Body of pancreas (tissue), 4 donors: ENCODE measurements around the gene TM9SF4. TPM values are rescaled to one million over a fixed set of nuclear protein-coding genes. Genes with fewer than 3 reads are reported as not detected.

Source experiments
- ATAC-seq: fragments of 150-250 bp; one replicate; pipeline ENCODE4 v1.9.1; 2016
- DNase-seq, 4 donors: peaks; one replicate each; pipeline ENCODE4 v3.0.0-alpha.2; 2019
- H3K27ac ChIP-seq, 4 donors: fragments of 200-600 bp; sonication (generic); 1 replicate in 3 of 4; 2 replicates in 1 of 4; pipeline versions ENCODE4 v1.5.1 to v1.6.1; 2016 to 2019; ENCODE audit warnings: mild to moderate bottlenecking in 1 of 4, mixed read lengths in 1 of 4, moderate library complexity in 1 of 4
- H3K27me3 ChIP-seq, 2 donors: fragments of 200-600 bp; sonication (generic); one replicate each; pipeline ENCODE4 v1.6.0; 2016; ENCODE audit warnings: mild to moderate bottlenecking in 1 of 2
- H3K36me3 ChIP-seq, 2 donors: fragments of 200-600 bp; sonication (generic); replicated peaks in 1 of 2; 2 replicates each; pipeline ENCODE4 v1.5.1; 2016; ENCODE audit warnings: low read depth in 2 of 2; ENCODE audit not compliant: insufficient read depth in 1 of 2
- H3K4me1 ChIP-seq: fragments of 200-600 bp; sonication (generic); one replicate; pipeline ENCODE4 v1.6.0; 2016
- H3K4me3 ChIP-seq, 2 donors: fragments of 200-600 bp; sonication (generic); 1 replicate in 1 of 2; 2 replicates in 1 of 2; pipeline ENCODE4 v1.5.1; 2016 to 2019
- H3K9me3 ChIP-seq, 3 donors: fragments of 200-600 bp; sonication (generic); 1 replicate in 2 of 3; 2 replicates in 1 of 3; pipeline ENCODE4 v1.5.1; 2016
- CTCF ChIP-seq, 7 experiments: fragments of 450-650 bp in 4 of 7; fragments of 200-600 bp in 3 of 7; sonication (generic) in 3 of 7; IDR thresholded peaks; one replicate each; pipeline ENCODE4 v1.5.1; 2016 to 2019; ENCODE audit warnings: antibody characterized with exemption in 7 of 7
- POLR2A ChIP-seq, 3 donors: fragments of 450-650 bp; IDR thresholded peaks; one replicate each; pipeline ENCODE4 v1.6.1; 2016; ENCODE audit warnings: antibody characterized with exemption in 3 of 3, mild to moderate bottlenecking in 2 of 3
- WGBS, 2 donors: methylation state at CpG; one replicate each; pipeline ENCODE4 v1.1.5; 2017; 5-methylcytosine and 5-hydroxymethylcytosine counted together
- intact Hi-C: fragments of 100-400 bp; cut with DNase I; formaldehyde crosslinking; loops from one replicate; pipeline ENCODE4 v1.15.1; 2023
- total RNA-seq, 2 donors: library from RNA; depleted of rRNA; stranded (reverse); fragments of >200 nt; gene quantifications; one replicate each; pipeline ENCODE4 v1.1.0, GENCODE V29; 2016

Gene TM9SF4
- total RNA-seq, 2 donors from 2014 or later, result 16.9 to 27.0 TPM

GRCh38 chr20:32208499-32209154 lies 99.1 kb downstream of the TM9SF4 start:
- ATAC-seq (no peak), DNase-seq (no peak)
- no peaks in the 10 kb centered on the region for H3K27me3 ChIP-seq
- H3K4me3 ChIP-seq, result peak overlapping the region; percentile 61 to 63
- 50 to 55% methylated on average over 13 of the region's 13 CpGs for whole genome bisulfite sequencing, 2 donors
- intact Hi-C loops, result no loop called here
- no peaks in the 10 kb centered on the region for H3K36me3 ChIP-seq
- peaks cover 57% of the 10 kb centered on the region for H3K4me1 ChIP-seq
- no peaks in the 10 kb centered on the region for H3K9me3 ChIP-seq
- TF ChIP-seq CTCF (IDR thresholded peaks at IDR 0.05) (no peak), POLR2A (IDR thresholded peaks at IDR 0.05) (no peak)
- peak overlapping the region in 3 of 4 donors; percentile 5 to 93 (median 92) for H3K27ac ChIP-seq

GRCh38 chr20:32209850-32210605 lies 100.5 kb downstream of the TM9SF4 start:
- Histone ChIP-seq H3K4me3 (no peak overlapping the region), H3K36me3 (no peaks in the 10 kb centered on the region), H3K27me3 (no peaks in the 10 kb centered on the region), H3K4me1 (peaks cover 43% of the 10 kb centered on the region), H3K9me3 (no peaks in the 10 kb centered on the region), H3K27ac (no peak overlapping the region)
- TF ChIP-seq POLR2A (IDR thresholded peaks at IDR 0.05), result no peak
- no peak for TF ChIP-seq CTCF (IDR thresholded peaks at IDR 0.05)
- no peak for ATAC-seq
- no peak for DNase-seq
- intact Hi-C loops, result no loop called here
- 58 to 59% methylated on average over 8 to 9 of the region's 9 CpGs for WGBS, 2 donors

GRCh38 chr20:32213870-32214269 lies 104.4 kb downstream of the TM9SF4 start:
- WGBS, 2 donors, result 92 to 100% methylated on average over 1 of the region's 1 CpG
- TF ChIP-seq CTCF (IDR thresholded peaks at IDR 0.05) (no peak), POLR2A (IDR thresholded peaks at IDR 0.05) (no peak)
- ATAC-seq, result no peak
- Histone ChIP-seq H3K27me3 (no peaks in the 10 kb centered on the region), H3K36me3 (no peaks in the 10 kb centered on the region), H3K9me3 (no peaks in the 10 kb centered on the region), H3K4me1 (peaks cover 13% of the 10 kb centered on the region), H3K4me3 (no peak overlapping the region), H3K27ac (no peak overlapping the region)
- intact Hi-C loops, result no loop called here
- no peak for DNase-seq

GRCh38 chr20:32215147-32215546 lies 105.6 kb downstream of the TM9SF4 start:
- Histone ChIP-seq H3K4me1 (peaks cover under 1% of the 10 kb centered on the region), H3K36me3 (no peaks in the 10 kb centered on the region), H3K27me3 (no peaks in the 10 kb centered on the region), H3K27ac (no peak overlapping the region), H3K4me3 (no peak overlapping the region), H3K9me3 (no peaks in the 10 kb centered on the region)
- ATAC-seq, result no peak
- 85 to 89% methylated on average over 7 to 8 of the region's 8 CpGs for WGBS, 2 donors
- intact Hi-C loops, result no loop called here
- TF ChIP-seq CTCF (IDR thresholded peaks at IDR 0.05), result no peak
- TF ChIP-seq POLR2A (IDR thresholded peaks at IDR 0.05), result no peak
- no peak for DNase-seq
